ENCODE data around the gene CEACAM6. TPM values are rescaled to one million over a fixed set of nuclear protein-coding genes. Genes with fewer than 3 reads are reported as not detected.
"Not testable (repeated sequence)": the region's sequence is repeated elsewhere in the genome, so short reads cannot be mapped to it uniquely, and the experiment has no call there.

CEACAM6 gene
- total RNA-seq, 4 donors from 2014 or later = 6.8 to 31.9 (median 10.5) TPM; not detected in 1

DNA sequence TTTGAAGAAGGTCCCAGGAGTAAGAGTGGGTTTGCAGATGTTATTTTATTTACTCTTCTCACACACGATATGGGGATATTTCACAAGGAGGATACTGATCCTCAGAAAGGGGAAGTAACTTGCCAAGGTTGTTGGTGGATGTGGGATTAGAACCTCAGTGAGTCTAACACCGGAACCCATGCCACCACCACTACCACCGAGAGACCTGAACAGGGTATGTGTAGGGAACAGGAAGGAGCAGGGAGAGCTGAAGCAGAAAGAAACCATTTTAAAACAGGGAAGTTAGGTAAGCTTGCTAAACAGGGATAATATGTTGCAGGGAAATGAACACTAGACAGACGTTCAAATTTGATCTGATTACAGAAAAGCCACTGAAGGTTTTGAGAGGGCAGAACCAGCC lies 29.4 kb downstream of the CEACAM6 start:
- no peaks in the 10 kb centered on the region for H3K27me3 ChIP-seq

DNA sequence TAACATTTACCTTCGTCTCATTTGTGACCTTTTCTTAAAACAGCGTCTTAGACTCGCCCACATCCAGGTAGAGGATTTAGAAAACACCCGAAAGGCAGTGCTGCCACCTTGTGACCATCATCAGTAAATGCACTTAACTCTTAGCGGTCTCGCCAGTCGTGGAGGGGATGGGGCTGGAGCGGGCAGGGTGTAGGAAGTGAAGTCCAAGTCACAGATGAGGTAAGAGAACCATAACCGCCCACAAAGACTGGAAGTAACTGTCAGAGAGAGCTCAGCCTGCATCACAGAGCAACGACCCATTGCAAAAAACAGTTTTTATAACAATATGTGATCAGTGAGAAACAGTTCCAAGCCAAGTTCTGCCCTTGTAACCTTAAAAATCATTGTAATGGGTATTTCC lies 30.3 kb downstream of the CEACAM6 start:
- Histone ChIP-seq H3K4me3 (no peak overlapping the region), H3K36me3 (no peaks in the 10 kb centered on the region), H3K4me1 (peaks cover 0 to 25% (median 4%) of the 10 kb centered on the region in 4 donors), H3K9me3 (no peaks in the 10 kb centered on the region), H3K27me3 (no peaks in the 10 kb centered on the region), H3K27ac (no peak overlapping the region)
- TF ChIP-seq POLR2A (IDR thresholded peaks at IDR 0.05) = no peak
- TF ChIP-seq, protein P1, sequence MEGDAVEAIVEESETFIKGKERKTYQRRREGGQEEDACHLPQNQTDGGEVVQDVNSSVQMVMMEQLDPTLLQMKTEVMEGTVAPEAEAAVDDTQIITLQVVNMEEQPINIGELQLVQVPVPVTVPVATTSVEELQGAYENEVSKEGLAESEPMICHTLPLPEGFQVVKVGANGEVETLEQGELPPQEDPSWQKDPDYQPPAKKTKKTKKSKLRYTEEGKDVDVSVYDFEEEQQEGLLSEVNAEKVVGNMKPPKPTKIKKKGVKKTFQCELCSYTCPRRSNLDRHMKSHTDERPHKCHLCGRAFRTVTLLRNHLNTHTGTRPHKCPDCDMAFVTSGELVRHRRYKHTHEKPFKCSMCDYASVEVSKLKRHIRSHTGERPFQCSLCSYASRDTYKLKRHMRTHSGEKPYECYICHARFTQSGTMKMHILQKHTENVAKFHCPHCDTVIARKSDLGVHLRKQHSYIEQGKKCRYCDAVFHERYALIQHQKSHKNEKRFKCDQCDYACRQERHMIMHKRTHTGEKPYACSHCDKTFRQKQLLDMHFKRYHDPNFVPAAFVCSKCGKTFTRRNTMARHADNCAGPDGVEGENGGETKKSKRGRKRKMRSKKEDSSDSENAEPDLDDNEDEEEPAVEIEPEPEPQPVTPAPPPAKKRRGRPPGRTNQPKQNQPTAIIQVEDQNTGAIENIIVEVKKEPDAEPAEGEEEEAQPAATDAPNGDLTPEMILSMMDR (IDR thresholded peaks at IDR 0.05) = peak; percentile 58 to 92 (median 84)
- DNase-seq = peak; percentile 48 to 87 (median 61)

More for the DNA sequence above, 29.4 kb downstream of the CEACAM6 start:
- no peaks in the 10 kb centered on the region for H3K36me3 ChIP-seq
- TF ChIP-seq, protein P1 (IDR thresholded peaks at IDR 0.05) = no peak
- H3K27ac ChIP-seq = peak overlapping the region in 1 of 4 donors; percentile 27
- H3K4me3 ChIP-seq = no peak overlapping the region
- H3K9me3 ChIP-seq = no peaks in the 10 kb centered on the region
- peak in 2 of 3 donors; percentile 22 to 50 for DNase-seq
- H3K4me1 ChIP-seq = peaks cover 0 to 32% (median 4%) of the 10 kb centered on the region in 4 donors

DNA sequence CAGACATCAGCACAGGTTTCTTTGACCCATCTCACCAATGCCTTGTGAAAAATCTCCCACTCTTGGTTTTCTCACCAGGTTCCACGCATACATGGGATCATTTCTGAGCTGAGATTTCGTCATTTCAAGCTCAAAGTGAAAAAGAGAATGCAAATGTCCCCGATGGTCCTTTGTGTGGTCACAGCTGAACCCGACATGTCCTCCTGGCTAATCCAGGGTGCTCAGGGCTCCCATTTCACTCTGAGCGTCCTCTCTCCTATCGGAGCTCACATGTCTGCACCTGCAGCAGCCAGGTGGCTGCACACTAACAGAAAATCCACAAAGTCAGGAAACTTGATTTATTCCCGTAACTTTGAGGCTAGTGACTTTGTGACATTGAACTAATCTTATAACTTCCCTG lies 31.7 kb downstream of the CEACAM6 start:
- Histone ChIP-seq H3K4me3 (no peak overlapping the region), H3K36me3 (no peaks in the 10 kb centered on the region), H3K9me3 (no peaks in the 10 kb centered on the region), H3K27ac (no peak overlapping the region), H3K27me3 (no peaks in the 10 kb centered on the region), H3K4me1 (peaks cover 0 to 25% (median 4%) of the 10 kb centered on the region in 4 donors)
- TF ChIP-seq, protein P1 (IDR thresholded peaks at IDR 0.05) = no peak
- no peak for TF ChIP-seq POLR2A (IDR thresholded peaks at IDR 0.05)
- no peak for DNase-seq

DNA sequence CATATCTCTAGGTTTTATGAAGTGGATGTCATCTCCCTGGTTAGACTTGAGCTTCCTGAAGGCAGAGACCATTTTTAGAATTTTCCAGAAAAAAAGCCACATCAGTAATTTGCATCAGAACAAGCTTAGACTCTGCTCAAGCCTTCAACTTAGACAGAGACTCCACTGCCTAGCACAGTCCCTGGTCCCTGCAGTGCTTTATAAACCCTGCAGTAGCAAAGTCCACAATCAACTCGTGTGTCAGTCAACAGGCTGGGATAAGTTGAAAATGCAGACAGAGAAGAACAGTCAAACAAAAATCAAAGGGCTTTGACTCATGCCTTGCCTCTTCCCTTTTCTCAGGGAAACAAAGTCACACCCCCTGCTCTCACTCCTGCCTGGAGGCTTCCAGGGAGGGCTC lies 33.2 kb downstream of the CEACAM6 start:
- H3K27ac ChIP-seq, H3K36me3 ChIP-seq, H3K4me3 ChIP-seq, DNase-seq, H3K27me3 ChIP-seq, H3K9me3 ChIP-seq: not testable (repeated sequence)
- peaks cover 0 to 23% (median 4%) of the 10 kb centered on the region in 4 donors for H3K4me1 ChIP-seq

DNA sequence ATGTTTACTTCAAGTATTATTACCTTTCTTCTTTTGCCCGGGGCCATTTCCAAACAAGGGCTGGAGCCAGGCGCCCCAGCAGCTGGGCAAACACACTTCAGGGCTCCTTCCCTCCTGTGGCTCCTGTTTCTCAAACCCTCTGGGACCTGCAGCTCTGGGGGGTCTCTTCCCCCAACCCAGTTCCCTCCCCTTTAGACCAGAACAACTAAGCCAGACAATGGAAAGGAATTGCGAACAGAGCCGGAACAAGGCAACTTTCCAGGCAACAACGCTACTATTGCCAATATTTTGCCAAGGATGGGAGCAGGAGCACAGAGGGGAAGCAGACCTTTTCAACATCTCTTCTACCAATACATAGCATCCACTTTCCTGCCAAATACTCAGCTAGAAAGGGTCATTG lies 33.7 kb downstream of the CEACAM6 start:
- H3K4me1 ChIP-seq = peaks cover 0 to 17% (median 4%) of the 10 kb centered on the region in 4 donors
- DNase-seq, H3K9me3 ChIP-seq, H3K4me3 ChIP-seq, H3K36me3 ChIP-seq, H3K27me3 ChIP-seq, H3K27ac ChIP-seq: not testable (repeated sequence)

DNA sequence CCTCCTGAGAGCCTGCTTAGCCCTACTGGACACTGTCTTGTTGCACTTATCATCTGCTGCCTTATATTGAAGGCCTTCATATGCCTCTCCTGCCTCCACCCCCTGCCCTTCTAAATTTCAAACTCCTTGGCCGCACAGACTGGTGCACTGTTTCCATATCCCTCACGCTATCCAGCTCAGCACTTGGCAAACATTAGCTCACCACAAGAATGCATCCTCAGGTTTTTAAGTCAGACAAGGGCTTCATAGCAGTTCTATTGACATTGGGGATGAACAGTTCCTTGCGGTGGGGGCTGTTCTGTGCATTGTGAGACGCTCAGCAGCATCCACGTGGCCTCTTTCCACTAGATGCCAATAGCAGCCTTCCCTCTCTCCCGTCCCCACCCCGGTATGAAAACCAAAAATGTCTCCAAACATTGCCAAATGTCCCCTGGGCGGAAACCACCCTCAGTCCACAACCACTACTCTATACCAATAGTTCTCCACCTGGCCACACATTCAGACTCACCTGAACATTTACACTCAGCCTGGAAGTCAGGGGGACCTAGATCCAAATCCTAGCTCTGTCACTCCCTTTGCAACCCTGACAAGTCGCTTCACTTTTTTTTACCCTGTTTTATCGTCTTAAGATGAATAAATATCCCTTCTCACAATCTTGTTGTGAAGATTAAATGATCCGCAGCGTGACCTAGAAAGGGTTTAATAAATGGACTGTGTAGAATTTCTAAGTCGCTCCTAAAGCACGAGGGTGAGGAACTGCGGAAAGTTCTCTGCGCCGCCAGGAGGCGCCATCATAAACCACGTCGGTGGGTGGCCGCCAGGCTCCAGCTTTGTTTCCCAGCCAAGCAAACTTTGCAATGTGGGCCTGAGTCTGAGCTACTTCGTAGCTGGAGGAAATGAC lies 37.4 kb downstream of the CEACAM6 start:
- TF ChIP-seq, protein P1 (IDR thresholded peaks at IDR 0.05) = peak; percentile 51 to 68 (median 56)
- TF ChIP-seq POLR2A (IDR thresholded peaks at IDR 0.05) = no peak
- no peaks in the 10 kb centered on the region for H3K4me1 ChIP-seq
- no peaks in the 10 kb centered on the region for H3K36me3 ChIP-seq
- H3K4me3 ChIP-seq = no peak overlapping the region
- no peak overlapping the region for H3K27ac ChIP-seq
- no peaks in the 10 kb centered on the region for H3K9me3 ChIP-seq
- H3K27me3 ChIP-seq = no peaks in the 10 kb centered on the region
- DNase-seq = peak; percentile 42 to 75 (median 66)
